Measurements from ENCODE around the gene CASQ2. TPM values are rescaled to one million over a fixed set of nuclear protein-coding genes. Genes with fewer than 3 reads are reported as not detected.
A peak's percentile ranks its signal among the peaks of the same experiment; 100 is the strongest.

Gene CASQ2
- total and polyA plus RNA-seq, 9 of the 15 experiments (the other 6 are each of a cell fraction or from before 2014, with no cell fraction given) = not detected

DNA sequence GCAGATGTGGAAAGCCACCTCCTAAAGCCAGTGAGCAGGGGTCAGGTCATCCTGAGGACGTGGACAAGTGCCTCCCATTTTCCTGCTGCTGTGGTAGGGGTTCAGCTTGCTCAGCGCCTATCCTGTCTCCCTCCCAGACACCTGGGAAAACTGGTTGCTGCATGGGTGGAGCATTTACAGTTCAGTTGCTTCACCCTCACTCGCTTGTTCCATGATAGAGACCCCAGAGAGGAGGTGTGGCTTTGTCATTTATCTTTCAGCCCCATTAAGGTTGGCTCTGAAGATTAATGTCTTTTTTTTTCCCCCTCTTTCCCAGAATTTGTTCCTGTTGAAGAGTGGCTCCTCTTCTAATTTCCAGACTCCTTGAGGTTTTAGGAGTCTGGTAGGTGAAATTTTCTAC lies 117.6 kb downstream of the CASQ2 start (continued):
- TF ChIP-seq ZBTB7A (IDR thresholded peaks at IDR 0.05; ENCODE audit: borderline replicate concordance, control insufficient read depth, low read depth, low read length) (peak; percentile 58; the same call in 1 of the 2 replicates), CC2D1A (IDR thresholded peaks at IDR 0.05) (no peak), RBBP5 (IDR thresholded peaks at IDR 0.05; ENCODE audit: borderline replicate concordance, insufficient read depth, low read length, poor library complexity, severe bottlenecking) (peak; percentile 14), CEBPB (tag; IDR thresholded peaks at IDR 0.05) (peak; percentile 31; the same call in 1 of the 2 replicates), JUND (IDR thresholded peaks at IDR 0.05; ENCODE audit: borderline replicate concordance, low read depth, low read length) (no peak), JUND (tag; IDR thresholded peaks at IDR 0.05; ENCODE audit: borderline replicate concordance, low read depth, low read length) (no peak; the same call in 2 of the 3 replicates), PKNOX1 (IDR thresholded peaks at IDR 0.05) (peak; percentile 68), ZNF121 (CRISPR knock-in tag; conservative IDR thresholded peaks at IDR 0.05) (0 out of 2 replicates have a peak, but pooled peaks have one; percentile 6), CBFB (CRISPR knock-in tag; IDR thresholded peaks at IDR 0.05) (no peak), ARID2 (IDR thresholded peaks at IDR 0.05) (no peak), NFATC3 (IDR thresholded peaks at IDR 0.05) (no peak), SMARCA4 (IDR thresholded peaks at IDR 0.05) (peak; percentile 30; the same call in 1 of the 2 replicates)
- TF ChIP-seq, protein P1, sequence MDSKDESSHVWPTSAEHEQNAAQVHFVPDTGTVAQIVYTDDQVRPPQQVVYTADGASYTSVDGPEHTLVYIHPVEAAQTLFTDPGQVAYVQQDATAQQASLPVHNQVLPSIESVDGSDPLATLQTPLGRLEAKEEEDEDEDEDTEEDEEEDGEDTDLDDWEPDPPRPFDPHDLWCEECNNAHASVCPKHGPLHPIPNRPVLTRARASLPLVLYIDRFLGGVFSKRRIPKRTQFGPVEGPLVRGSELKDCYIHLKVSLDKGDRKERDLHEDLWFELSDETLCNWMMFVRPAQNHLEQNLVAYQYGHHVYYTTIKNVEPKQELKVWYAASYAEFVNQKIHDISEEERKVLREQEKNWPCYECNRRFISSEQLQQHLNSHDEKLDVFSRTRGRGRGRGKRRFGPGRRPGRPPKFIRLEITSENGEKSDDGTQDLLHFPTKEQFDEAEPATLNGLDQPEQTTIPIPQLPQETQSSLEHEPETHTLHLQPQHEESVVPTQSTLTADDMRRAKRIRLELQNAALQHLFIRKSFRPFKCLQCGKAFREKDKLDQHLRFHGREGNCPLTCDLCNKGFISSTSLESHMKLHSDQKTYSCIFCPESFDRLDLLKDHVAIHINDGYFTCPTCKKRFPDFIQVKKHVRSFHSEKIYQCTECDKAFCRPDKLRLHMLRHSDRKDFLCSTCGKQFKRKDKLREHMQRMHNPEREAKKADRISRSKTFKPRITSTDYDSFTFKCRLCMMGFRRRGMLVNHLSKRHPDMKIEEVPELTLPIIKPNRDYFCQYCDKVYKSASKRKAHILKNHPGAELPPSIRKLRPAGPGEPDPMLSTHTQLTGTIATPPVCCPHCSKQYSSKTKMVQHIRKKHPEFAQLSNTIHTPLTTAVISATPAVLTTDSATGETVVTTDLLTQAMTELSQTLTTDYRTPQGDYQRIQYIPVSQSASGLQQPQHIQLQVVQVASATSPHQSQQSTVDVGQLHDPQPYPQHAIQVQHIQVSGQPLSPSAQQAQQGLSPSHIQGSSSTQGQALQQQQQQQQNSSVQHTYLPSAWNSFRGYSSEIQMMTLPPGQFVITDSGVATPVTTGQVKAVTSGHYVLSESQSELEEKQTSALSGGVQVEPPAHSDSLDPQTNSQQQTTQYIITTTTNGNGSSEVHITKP (IDR thresholded peaks at IDR 0.05; ENCODE audit: partially characterized antibody) = peak; percentile 24

Other genes starting within 250 kb of the CASQ2 start
- gene VANGL1, start 126.7 kb downstream of the CASQ2 start, total RNA-seq (2014; rRNA removed) = 5.9 and 9.2 TPM in 2 replicates
- 9.3 and 10.4 TPM in 2 replicates for gene VANGL1, start 126.7 kb downstream of the CASQ2 start, total RNA-seq (2014; rRNA removed; fragmentation: Illumina TruSeq; extraction: Trizol)
- gene VANGL1, start 126.7 kb downstream of the CASQ2 start, total RNA-seq (2015; rRNA removed; fragmentation: Illumina TruSeq; extraction: Trizol) = 9.4 and 10.3 TPM in 2 replicates
- gene VANGL1, start 126.7 kb downstream of the CASQ2 start, total RNA-seq (2021) = 12.7 and 12.9 TPM in 2 replicates
- gene VANGL1, start 126.7 kb downstream of the CASQ2 start, polyA plus RNA-seq (2011; rRNA removed) = 8.6 and 9.6 TPM in 2 replicates
- 11.1 and 12.8 TPM in 2 replicates for gene VANGL1, start 126.7 kb downstream of the CASQ2 start, polyA plus RNA-seq (2014; fragmentation: Illumina TruSeq; extraction: Trizol)
- 1 to 10 TPM in 1 of 2 experiments, under 1 TPM in 1; 0.90 to 1.2 TPM for gene VANGL1, start 126.7 kb downstream of the CASQ2 start, polyA plus RNA-seq (2014; fragmentation: Nextera tagmentation; extraction: Ambion mirVana)
- 6.0 and 10.2 TPM in 2 replicates for gene VANGL1, start 126.7 kb downstream of the CASQ2 start, polyA plus RNA-seq (2014; rRNA removed)
- not detected in 2 replicates for gene NHLH2, start 72.4 kb upstream of the CASQ2 start, total RNA-seq (2014; rRNA removed)
- gene NHLH2, start 72.4 kb upstream of the CASQ2 start, total RNA-seq (2014; rRNA removed; fragmentation: Illumina TruSeq; extraction: Trizol) = not detected in 2 replicates
- gene NHLH2, start 72.4 kb upstream of the CASQ2 start, total RNA-seq (2015; rRNA removed; fragmentation: Illumina TruSeq; extraction: Trizol) = not detected in 2 replicates
- gene NHLH2, start 72.4 kb upstream of the CASQ2 start, total RNA-seq (2021) = not detected in 2 replicates
- gene NHLH2, start 72.4 kb upstream of the CASQ2 start, polyA plus RNA-seq (2011; rRNA removed) = not detected in 2 replicates
- gene NHLH2, start 72.4 kb upstream of the CASQ2 start, polyA plus RNA-seq (2014; fragmentation: Illumina TruSeq; extraction: Trizol) = not detected in 2 replicates
- gene NHLH2, start 72.4 kb upstream of the CASQ2 start, polyA plus RNA-seq (2014; fragmentation: Nextera tagmentation; extraction: Ambion mirVana) = not detected
- gene NHLH2, start 72.4 kb upstream of the CASQ2 start, polyA plus RNA-seq (2014; rRNA removed) = not detected in 2 replicates
- gene SLC22A15, start 207.8 kb upstream of the CASQ2 start, total RNA-seq (2014; rRNA removed) = 0.36 and 1.5 TPM in 2 replicates
- 1.2 and 2.3 TPM in 2 replicates for gene SLC22A15, start 207.8 kb upstream of the CASQ2 start, total RNA-seq (2014; rRNA removed; fragmentation: Illumina TruSeq; extraction: Trizol)
- gene SLC22A15, start 207.8 kb upstream of the CASQ2 start, total RNA-seq (2015; rRNA removed; fragmentation: Illumina TruSeq; extraction: Trizol) = 2.1 and 2.3 TPM in 2 replicates
- 2.4 and 2.7 TPM in 2 replicates for gene SLC22A15, start 207.8 kb upstream of the CASQ2 start, total RNA-seq (2021)
- 0.24 and 0.35 TPM in 2 replicates for gene SLC22A15, start 207.8 kb upstream of the CASQ2 start, polyA plus RNA-seq (2011; rRNA removed)
- 1.4 and 1.7 TPM in 2 replicates for gene SLC22A15, start 207.8 kb upstream of the CASQ2 start, polyA plus RNA-seq (2014; fragmentation: Illumina TruSeq; extraction: Trizol)
- under 1 TPM; 0.35 to 0.52 TPM for gene SLC22A15, start 207.8 kb upstream of the CASQ2 start, polyA plus RNA-seq (2014; fragmentation: Nextera tagmentation; extraction: Ambion mirVana)
- 1.00 and 2.7 TPM in 2 replicates for gene SLC22A15, start 207.8 kb upstream of the CASQ2 start, polyA plus RNA-seq (2014; rRNA removed)

Measured in K562 (cell line).